Keratinocyte (primary cell): ENCODE results near the gene IL17RC. TPM values are rescaled to one million over a fixed set of nuclear protein-coding genes. Genes with fewer than 3 reads are reported as not detected.

ENCODE experiments used
- DNase-seq: peaks from one replicate; pipeline ENCODE4 v3.0.0-alpha.2; 2011; ENCODE audit warnings: low read depth, missing footprints, low spot score
- FAIRE-seq: peaks from 2 replicates; lab custom pipeline; 2011; peaks lifted over from hg19 to GRCh38; lab: Jason Lieb, UNC
- H2AFZ ChIP-seq: 2 replicates; pipeline ENCODE4 v1.6.0; 2012; ENCODE audit warnings: low read length, control low read depth, inconsistent platforms; ENCODE audit not compliant: control insufficient read depth
- H3K27ac ChIP-seq: 2 replicates; pipeline ENCODE4 v1.5.1; 2011; ENCODE audit warnings: low read length; ENCODE audit not compliant: control insufficient read depth, insufficient read depth
- H3K27me3 ChIP-seq: 3 replicates; pipeline ENCODE4 v1.6.0; 2011; ENCODE audit warnings: low read length; ENCODE audit not compliant: control insufficient read depth, insufficient read depth; ENCODE audit errors: extremely low read depth
- H3K36me3 ChIP-seq, 2 experiments: 2 replicates in 1 of 2; 3 replicates in 1 of 2; pipeline ENCODE4 v1.5.1; 2011; ENCODE audit warnings: low read length in 2 of 2, mild to moderate bottlenecking in 1 of 2; ENCODE audit not compliant: control insufficient read depth in 2 of 2, insufficient read depth in 2 of 2; ENCODE audit errors: extremely low read depth in 1 of 2
- H3K4me1 ChIP-seq: 3 replicates; pipeline ENCODE4 v1.5.1; 2011; ENCODE audit warnings: low read length; ENCODE audit not compliant: control insufficient read depth, insufficient read depth; ENCODE audit errors: extremely low read depth
- H3K4me2 ChIP-seq: 3 replicates; pipeline ENCODE4 v1.6.0; 2011; ENCODE audit warnings: low read depth, low read length; ENCODE audit not compliant: control insufficient read depth, insufficient read depth; ENCODE audit errors: extremely low read depth
- H3K4me3 ChIP-seq, 3 experiments: fragments of 200-600 bp in 1 of 3; sonication (generic) in 1 of 3; 2 replicates in 2 of 3; 3 replicates in 1 of 3; pipeline ENCODE4 v1.5.1; 2011 to 2016; ENCODE audit warnings: low read length in 3 of 3, mild to moderate bottlenecking in 3 of 3, control low read depth in 2 of 3, inconsistent platforms in 1 of 3, low read depth in 1 of 3, mixed read lengths in 1 of 3, mixed run types in 1 of 3, moderate library complexity in 1 of 3; ENCODE audit not compliant: control insufficient read depth in 2 of 3, insufficient read depth in 2 of 3; ENCODE audit errors: extremely low read depth in 1 of 3
- H3K79me2 ChIP-seq: 2 replicates; pipeline ENCODE4 v1.6.0; 2012; ENCODE audit warnings: low read length; ENCODE audit not compliant: control insufficient read depth, insufficient read depth
- H3K9ac ChIP-seq: 3 replicates; pipeline ENCODE4 v1.6.0; 2011; ENCODE audit warnings: low read length; ENCODE audit not compliant: control insufficient read depth, insufficient read depth; ENCODE audit errors: extremely low read depth
- H3K9me1 ChIP-seq: 3 replicates; pipeline ENCODE4 v1.6.0; 2011; ENCODE audit warnings: low read length; ENCODE audit not compliant: control insufficient read depth, insufficient read depth; ENCODE audit errors: extremely low read depth
- H3K9me3 ChIP-seq: 2 replicates; pipeline ENCODE4 v1.5.1; 2012; ENCODE audit warnings: low read depth, low read length; ENCODE audit not compliant: control insufficient read depth
- H4K20me1 ChIP-seq: 3 replicates; pipeline ENCODE4 v1.6.0; 2011; ENCODE audit warnings: low read length; ENCODE audit not compliant: control insufficient read depth, insufficient read depth; ENCODE audit errors: extremely low read depth
- CTCF ChIP-seq, 3 experiments: IDR thresholded peaks in 1 of 3; conservative IDR thresholded peaks in 1 of 3; optimal IDR thresholded peaks in 1 of 3; 2 replicates in 2 of 3; 3 replicates in 1 of 3; pipeline versions ENCODE3 to v1.5.1; 2011; ENCODE audit warnings: low read length in 3 of 3, mild to moderate bottlenecking in 3 of 3, moderate library complexity in 2 of 3, control low read depth in 1 of 3, inconsistent platforms in 1 of 3; ENCODE audit not compliant: insufficient read depth in 2 of 3; ENCODE audit errors: extremely low read depth in 1 of 3
- EZH2 ChIP-seq: IDR thresholded peaks from one replicate; pipeline ENCODE4 v1.6.1; 2012; ENCODE audit warnings: inconsistent platforms, mild to moderate bottlenecking, low read length, moderate library complexity
- dilution Hi-C: fragments of 300-500 bp; cut with MboI; formaldehyde crosslinking; loops from one replicate; pipeline ENCODE4 v1.7.0; 2020; ENCODE audit warnings: low sequenced_read_pairs; ENCODE audit not compliant: extremely low pct_ligation_motif_present
- polyA plus RNA-seq, 5 experiments: library from polyadenylated mRNA; depleted of rRNA in 3 of 5; stranded (reverse) in 3 of 5; stranded (forward) in 1 of 5; unstranded in 1 of 5; fragments of >200 nt; gene quantifications; 1 replicate in 1 of 5; 2 replicates in 3 of 5; 3 replicates in 1 of 5; pipeline versions ENCODE4 v1.2.1 to v1.2.3, GENCODE V29; 2011 to 2012; ENCODE audit warnings: missing spikeins in 2 of 5, low read depth in 1 of 5, low replicate concordance in 1 of 5

Gene IL17RC
- polyA plus RNA-seq, 1 donor (not counting 4 experiments of a cell fraction or from before 2014, with no cell fraction given), result 6.3 TPM

GRCh38 chr3:9887480-9887879 lies 29.4 kb upstream of the IL17RC start:
- dilution Hi-C loops, result no loop called here
- TF ChIP-seq CTCF (optimal IDR thresholded peaks at IDR 0.05 in 1 of 3, IDR thresholded peaks at IDR 0.05 in 1 of 3, conservative IDR thresholded peaks at IDR 0.05 in 1 of 3; ENCODE audit: extremely low read depth in 1 of 3, insufficient read depth in 2 of 3, low read length in 3 of 3) (no peak), EZH2 (no peak)
- no peak overlapping the region for H3K4me3 ChIP-seq
- H3K36me3 ChIP-seq, result peaks cover 3 to 5% of the 10 kb centered on the region in 2 experiments
- no peak overlapping the region for H3K9ac ChIP-seq
- no peak overlapping the region for H2AFZ ChIP-seq
- H3K9me3 ChIP-seq, result no peaks in the 10 kb centered on the region
- FAIRE-seq (no peak), DNase-seq (no peak)
- H3K27ac ChIP-seq, result no peak overlapping the region
- H3K9me1 ChIP-seq, result no peaks in the 10 kb centered on the region
- no peaks in the 10 kb centered on the region for H4K20me1 ChIP-seq
- no peak overlapping the region for H3K4me2 ChIP-seq
- peaks cover 24% of the 10 kb centered on the region for H3K4me1 ChIP-seq
- peaks cover 19% of the 10 kb centered on the region for H3K79me2 ChIP-seq
- H3K27me3 ChIP-seq, result no peaks in the 10 kb centered on the region

DNA sequence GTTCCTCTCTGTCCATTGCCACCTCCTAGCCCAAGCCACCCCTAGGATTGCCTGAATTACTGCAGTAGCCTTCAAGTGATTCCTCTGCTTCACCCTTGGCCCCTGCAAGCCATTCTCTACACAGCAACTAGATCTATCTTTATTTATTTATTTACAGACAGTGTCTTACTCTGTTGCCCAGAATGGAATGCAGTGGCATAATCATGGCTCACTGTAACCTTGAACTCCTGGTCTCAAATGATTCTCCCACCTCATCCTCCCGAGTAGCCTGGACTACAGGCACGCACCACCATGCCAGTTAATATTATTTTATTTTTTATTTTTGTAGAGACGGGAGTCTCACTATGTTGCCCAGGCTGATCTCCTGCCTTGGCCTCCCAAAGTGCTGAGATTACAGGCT lies 28.4 kb upstream of the IL17RC start:
- Histone ChIP-seq H3K9me3 (no peaks in the 10 kb centered on the region), H3K9ac (no peak overlapping the region), H4K20me1 (no peaks in the 10 kb centered on the region), H2AFZ (no peak overlapping the region), H3K79me2 (peaks cover 25% of the 10 kb centered on the region), H3K4me1 (peaks cover 23% of the 10 kb centered on the region), H3K4me2 (no peak overlapping the region), H3K4me3 (no peak overlapping the region), H3K27ac (no peak overlapping the region), H3K9me1 (no peaks in the 10 kb centered on the region), H3K27me3 (no peaks in the 10 kb centered on the region), H3K36me3 (peaks cover 4 to 12% of the 10 kb centered on the region in 2 experiments)
- dilution Hi-C loops, result no loop called here
- DNase-seq (no peak), FAIRE-seq (no peak)
- TF ChIP-seq CTCF (optimal IDR thresholded peaks at IDR 0.05 in 1 of 3, IDR thresholded peaks at IDR 0.05 in 1 of 3, conservative IDR thresholded peaks at IDR 0.05 in 1 of 3; ENCODE audit: extremely low read depth in 1 of 3, insufficient read depth in 2 of 3, low read length in 3 of 3), result no peak
- TF ChIP-seq EZH2, result no peak
